ENCODE data around the gene TBX4. TPM values are rescaled to one million over a fixed set of nuclear protein-coding genes. Genes with fewer than 3 reads are reported as not detected.

Gene TBX4
- total RNA-seq, 1 experiment from 2014 or later = not detected

DNA sequence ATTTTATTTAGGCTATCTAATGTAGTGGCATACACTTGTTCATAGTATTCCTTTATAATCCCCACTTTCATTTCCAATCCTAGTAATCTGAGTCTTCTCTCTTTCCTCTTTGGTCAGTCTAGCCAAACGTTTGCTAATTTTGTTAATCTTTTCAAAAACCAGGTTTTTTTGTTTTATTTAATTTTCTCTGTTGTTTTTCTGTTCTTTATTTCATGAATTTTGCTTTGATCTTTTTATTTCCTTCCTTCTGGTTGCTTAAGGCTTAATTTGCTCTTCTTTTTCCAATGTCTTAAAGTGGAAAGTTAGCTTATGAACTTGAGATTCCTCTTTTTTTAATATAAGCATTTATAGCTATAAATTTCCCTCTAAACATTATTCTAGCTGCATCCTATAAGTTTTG is 69.9 kb downstream of the TBX4 start:
- DNase-seq = no peak
- H3K4me2 ChIP-seq (ENCODE audit: insufficient read depth, insufficient read length, low read length) = no peak overlapping the region
- no peak overlapping the region for H2BK120ac ChIP-seq (ENCODE audit: low read depth, low read length, poor library complexity, severe bottlenecking)
- no CpG with 5 or more reads among the region's 1 CpG for WGBS (ENCODE audit: extremely low coverage, insufficient read length, low lambda C conversion rate)
- H3K79me2 ChIP-seq (ENCODE audit: insufficient read depth, low read length) = no peaks in the 10 kb centered on the region
- H3K9me3 Mint-ChIP-seq = no peaks in the 10 kb centered on the region
- no peaks in the 10 kb centered on the region for H3K79me1 ChIP-seq (ENCODE audit: insufficient read depth, low read depth, low read length, poor library complexity, severe bottlenecking)
- H3K23ac ChIP-seq (ENCODE audit: insufficient read length, low read depth, low read length) = no peak overlapping the region
- H4K20me1 ChIP-seq (ENCODE audit: control insufficient read depth, insufficient read depth, insufficient read length) = no peaks in the 10 kb centered on the region
- TF ChIP-seq, protein P1, sequence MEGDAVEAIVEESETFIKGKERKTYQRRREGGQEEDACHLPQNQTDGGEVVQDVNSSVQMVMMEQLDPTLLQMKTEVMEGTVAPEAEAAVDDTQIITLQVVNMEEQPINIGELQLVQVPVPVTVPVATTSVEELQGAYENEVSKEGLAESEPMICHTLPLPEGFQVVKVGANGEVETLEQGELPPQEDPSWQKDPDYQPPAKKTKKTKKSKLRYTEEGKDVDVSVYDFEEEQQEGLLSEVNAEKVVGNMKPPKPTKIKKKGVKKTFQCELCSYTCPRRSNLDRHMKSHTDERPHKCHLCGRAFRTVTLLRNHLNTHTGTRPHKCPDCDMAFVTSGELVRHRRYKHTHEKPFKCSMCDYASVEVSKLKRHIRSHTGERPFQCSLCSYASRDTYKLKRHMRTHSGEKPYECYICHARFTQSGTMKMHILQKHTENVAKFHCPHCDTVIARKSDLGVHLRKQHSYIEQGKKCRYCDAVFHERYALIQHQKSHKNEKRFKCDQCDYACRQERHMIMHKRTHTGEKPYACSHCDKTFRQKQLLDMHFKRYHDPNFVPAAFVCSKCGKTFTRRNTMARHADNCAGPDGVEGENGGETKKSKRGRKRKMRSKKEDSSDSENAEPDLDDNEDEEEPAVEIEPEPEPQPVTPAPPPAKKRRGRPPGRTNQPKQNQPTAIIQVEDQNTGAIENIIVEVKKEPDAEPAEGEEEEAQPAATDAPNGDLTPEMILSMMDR (conservative IDR thresholded peaks at IDR 0.05) = no peak
- H3K9me3 ChIP-seq (ENCODE audit: control insufficient read depth, low read depth, low read length) = no peaks in the 10 kb centered on the region
- H2BK12ac ChIP-seq (ENCODE audit: insufficient read length, low read depth, low read length) = no peak overlapping the region
- no peak overlapping the region for H3K4ac ChIP-seq (ENCODE audit: low read depth, low read length)
- no peak overlapping the region for H3T11ph ChIP-seq (ENCODE audit: low read length)
- no peaks in the 10 kb centered on the region for H3K23me2 ChIP-seq (ENCODE audit: insufficient read length, low read depth, low read length, poor library complexity, severe bottlenecking)
- no peak overlapping the region for H4K5ac ChIP-seq (ENCODE audit: insufficient read length, low read depth, low read length)
- no peak overlapping the region for H2BK5ac ChIP-seq (ENCODE audit: insufficient read length, low read length)
- no peak overlapping the region for H3K9ac ChIP-seq (ENCODE audit: extremely low read depth, insufficient read length, low read length)
- no peak overlapping the region for H3K18ac ChIP-seq (ENCODE audit: insufficient read length, low read depth, low read length)
- no peak overlapping the region for H3K27ac ChIP-seq (ENCODE audit: insufficient read length, low read depth, low read length)
- no peak overlapping the region for H3K27ac Mint-ChIP-seq
- H3K56ac ChIP-seq (ENCODE audit: insufficient read length, low read depth, low read length) = no peak overlapping the region
- H4K91ac ChIP-seq (ENCODE audit: insufficient read length, low read depth, low read length) = no peak overlapping the region
- H4K8ac ChIP-seq (replicated peaks; ENCODE audit: insufficient read length, low read depth, low read length) = no peak overlapping the region
- peaks cover 5% of the 10 kb centered on the region for H3K27me3 Mint-ChIP-seq (ENCODE audit: low read depth)
- H3K4me1 ChIP-seq (ENCODE audit: insufficient read depth, low read length) = no peaks in the 10 kb centered on the region
- H3K27me3 ChIP-seq (ENCODE audit: insufficient read depth, low read length) = no peaks in the 10 kb centered on the region
- no peak overlapping the region for H3K14ac ChIP-seq (ENCODE audit: insufficient read depth, low read length)
- no peaks in the 10 kb centered on the region for H3K4me1 Mint-ChIP-seq
- no peak overlapping the region for H2BK20ac ChIP-seq (ENCODE audit: low read depth, low read length, poor library complexity, severe bottlenecking)
- no peak overlapping the region for H2AK5ac ChIP-seq (ENCODE audit: insufficient read length, low read length)
- no peak overlapping the region for H2AFZ ChIP-seq (ENCODE audit: low read length)
- no peaks in the 10 kb centered on the region for H3K36me3 Mint-ChIP-seq (ENCODE audit: insufficient read depth in 1 of 3, low read depth in 3 of 3)
- no peak overlapping the region for H3K4me3 Mint-ChIP-seq
- H2BK15ac ChIP-seq (ENCODE audit: low read depth, low read length) = no peak overlapping the region

Data from H9 (cell line).